ENCODE data around the gene RGS14.

The RGS14 gene, protein sequence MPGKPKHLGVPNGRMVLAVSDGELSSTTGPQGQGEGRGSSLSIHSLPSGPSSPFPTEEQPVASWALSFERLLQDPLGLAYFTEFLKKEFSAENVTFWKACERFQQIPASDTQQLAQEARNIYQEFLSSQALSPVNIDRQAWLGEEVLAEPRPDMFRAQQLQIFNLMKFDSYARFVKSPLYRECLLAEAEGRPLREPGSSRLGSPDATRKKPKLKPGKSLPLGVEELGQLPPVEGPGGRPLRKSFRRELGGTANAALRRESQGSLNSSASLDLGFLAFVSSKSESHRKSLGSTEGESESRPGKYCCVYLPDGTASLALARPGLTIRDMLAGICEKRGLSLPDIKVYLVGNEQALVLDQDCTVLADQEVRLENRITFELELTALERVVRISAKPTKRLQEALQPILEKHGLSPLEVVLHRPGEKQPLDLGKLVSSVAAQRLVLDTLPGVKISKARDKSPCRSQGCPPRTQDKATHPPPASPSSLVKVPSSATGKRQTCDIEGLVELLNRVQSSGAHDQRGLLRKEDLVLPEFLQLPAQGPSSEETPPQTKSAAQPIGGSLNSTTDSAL

GRCh38 chr5:177357459-177358351 lies at the start of gene RGS14:
TSS of gene RGS14 (plus strand) at chr5:177357924. CDS start at chr5:177358025, 101 bp downstream.
- peak; percentile 85 for DNase-seq

GRCh38 chr5:177308740-177309139 lies 49.0 kb upstream of the RGS14 start:
- DNase-seq, result no peak

DNA sequence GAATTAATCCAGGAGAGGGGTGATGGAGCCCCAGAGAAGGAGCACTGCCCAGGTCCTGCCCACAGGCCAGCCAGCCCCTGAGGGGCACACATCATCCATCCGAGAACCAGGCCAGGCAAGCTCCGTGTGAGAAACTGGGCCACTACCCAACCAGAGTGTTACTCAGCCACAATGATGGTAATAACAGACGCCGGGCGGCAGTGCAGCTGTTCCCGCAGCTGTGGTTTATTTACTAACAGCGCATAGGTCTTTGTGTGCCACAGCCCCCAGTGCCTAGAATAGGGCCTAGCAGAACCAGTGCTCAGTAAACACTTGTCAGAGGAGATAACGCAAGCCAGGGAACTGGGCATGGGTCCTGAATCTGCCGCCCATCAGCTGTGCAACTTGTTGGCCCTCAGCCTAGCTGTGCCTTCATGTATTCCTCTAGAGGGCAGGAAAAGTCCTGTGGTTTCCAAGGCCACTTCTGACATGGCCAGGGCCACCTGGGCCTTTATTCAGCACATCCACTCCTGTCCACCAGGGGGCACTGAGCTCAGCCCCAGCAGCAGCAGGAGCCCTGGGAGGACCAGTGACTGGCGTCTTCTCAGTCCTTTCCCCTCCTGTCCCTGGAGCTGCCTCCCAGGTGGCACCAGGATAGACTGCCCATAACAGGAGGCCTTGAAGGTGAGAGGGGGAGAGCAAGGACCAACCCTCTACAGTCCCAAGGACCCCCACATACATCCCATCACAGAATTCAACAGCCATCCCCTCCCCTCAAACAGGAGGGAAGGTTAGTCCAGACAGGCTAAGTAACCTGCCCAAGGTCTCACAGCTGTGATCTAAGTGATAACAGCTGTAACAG lies 48.2 kb upstream of the RGS14 start:
- DNase-seq, result peak; percentile 91

- peak; percentile 61 for DNase-seq
These were observed 47.4 kb upstream of the RGS14 start for GRCh38 chr5:177310332-177310731.

- DNase-seq, result peak; percentile 70
These were observed 46.9 kb upstream of the RGS14 start for GRCh38 chr5:177310757-177311391.

GRCh38 chr5:177311392-177311722 lies 46.4 kb upstream of the RGS14 start:
- peak; percentile 62 for DNase-seq

GRCh38 chr5:177311723-177312648 lies 45.7 kb upstream of the RGS14 start, which contains the start of gene MXD3:
TSS of gene MXD3 (minus strand) at chr5:177311898. CDS start at chr5:177311830, 68 bp downstream.
- DNase-seq, result peak; percentile 98

DNA sequence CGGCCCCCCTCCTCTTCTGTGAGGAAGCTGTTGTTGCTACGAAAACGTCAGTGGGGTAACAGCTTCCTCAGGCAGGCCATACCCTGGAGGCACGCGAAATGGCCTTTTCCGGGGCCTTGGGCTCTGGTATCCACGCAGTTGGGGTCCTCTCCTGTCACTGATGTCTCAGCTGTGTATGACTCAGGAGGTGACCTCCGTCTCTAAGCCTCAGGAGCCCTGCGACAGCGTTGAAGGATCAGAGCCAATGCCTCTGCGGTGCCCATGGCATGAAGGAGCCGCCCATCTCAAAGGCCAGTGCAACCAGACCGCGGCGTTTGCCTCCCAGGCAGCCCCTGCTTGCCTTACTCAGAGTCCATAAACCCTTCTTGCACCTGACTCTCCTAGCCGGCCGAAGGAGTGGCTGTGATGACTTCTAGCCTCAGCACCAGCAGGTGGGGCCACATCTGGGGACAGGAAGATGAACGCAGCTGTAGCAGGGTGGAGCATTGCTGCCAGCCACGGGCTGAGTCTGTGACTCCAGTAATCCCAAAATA lies 45.0 kb upstream of the RGS14 start:
- peak; percentile 76 for DNase-seq

DNA sequence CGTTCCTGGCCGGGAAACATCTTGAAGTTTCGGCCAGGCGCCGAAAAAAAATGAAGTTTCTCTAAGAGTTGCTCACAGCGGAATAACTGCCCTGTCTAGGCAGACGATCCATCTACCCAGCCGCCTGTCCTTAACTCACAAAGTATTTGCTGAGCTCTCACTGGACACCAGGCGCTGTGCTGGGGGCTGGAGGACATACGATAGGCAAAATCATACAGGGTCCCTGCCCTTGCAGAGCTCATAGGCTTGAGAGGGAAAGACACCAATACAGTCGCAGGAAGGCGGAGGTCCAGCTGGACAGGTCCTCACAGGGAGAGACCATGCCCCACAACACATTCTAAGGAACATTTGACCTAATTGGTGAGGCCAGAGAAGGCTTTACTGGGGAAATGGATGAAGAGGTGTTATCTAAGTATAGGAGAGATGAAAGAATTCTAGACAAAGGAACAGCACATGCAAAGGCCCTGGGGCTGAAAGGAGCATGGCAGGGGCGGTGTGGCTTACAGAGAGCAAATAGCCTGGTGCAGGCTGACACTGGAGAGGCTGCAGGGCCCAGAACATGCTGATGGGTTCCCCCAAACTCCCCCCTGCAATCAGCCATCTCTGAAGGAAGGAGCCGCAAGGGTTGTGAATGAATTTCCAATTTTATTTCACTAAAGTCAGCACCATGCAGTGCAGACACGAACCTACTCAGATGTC lies 44.0 kb upstream of the RGS14 start:
- DNase-seq, result no peak

DNA sequence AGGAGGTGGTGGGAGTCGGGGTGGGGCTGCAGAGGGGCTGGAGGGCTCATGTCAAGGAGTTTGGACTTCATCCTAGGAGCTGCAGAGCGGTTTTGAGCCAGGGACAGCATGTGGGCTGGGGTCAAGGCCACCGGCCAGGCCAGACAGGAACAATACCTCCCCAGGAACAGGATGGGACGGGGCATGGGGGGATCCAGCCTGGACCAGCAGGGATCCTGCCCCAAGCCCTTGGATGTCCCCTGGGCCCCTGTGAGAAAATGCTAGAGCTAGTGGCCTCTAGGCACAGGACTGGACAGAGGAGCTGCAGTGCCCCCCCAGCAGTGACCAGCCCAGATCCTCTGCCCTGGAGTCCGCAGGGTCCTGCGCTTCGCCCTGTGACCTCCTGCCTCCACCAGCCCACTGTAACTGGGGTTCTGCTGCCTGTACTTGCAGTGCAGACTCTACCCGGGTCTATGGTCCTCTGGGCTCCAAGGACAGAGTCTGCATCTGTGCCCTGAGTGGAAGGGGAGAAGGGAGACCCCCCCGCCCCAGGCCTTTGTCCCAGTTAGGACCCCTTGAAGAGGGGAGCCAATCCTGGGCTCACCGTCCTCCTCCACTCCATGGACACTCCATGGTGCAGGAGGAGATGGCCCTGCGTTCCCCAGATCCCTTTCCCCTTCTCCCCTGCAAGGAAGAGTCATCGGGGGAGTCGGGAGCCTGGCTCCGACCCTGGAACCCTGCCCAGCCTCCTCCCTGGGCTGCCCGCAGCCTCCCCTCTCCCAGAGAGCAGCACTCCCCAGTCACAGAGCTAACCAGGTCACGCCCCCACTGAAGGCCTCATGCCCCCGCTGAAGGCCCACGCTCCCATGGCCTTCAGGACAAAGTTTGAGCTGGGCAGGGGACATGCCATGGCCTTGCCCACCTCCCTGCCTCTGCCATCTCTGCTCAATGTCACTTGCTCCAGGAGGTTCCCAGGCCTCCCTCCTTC lies 43.1 kb upstream of the RGS14 start:
- DNase-seq, result no peak

DNA sequence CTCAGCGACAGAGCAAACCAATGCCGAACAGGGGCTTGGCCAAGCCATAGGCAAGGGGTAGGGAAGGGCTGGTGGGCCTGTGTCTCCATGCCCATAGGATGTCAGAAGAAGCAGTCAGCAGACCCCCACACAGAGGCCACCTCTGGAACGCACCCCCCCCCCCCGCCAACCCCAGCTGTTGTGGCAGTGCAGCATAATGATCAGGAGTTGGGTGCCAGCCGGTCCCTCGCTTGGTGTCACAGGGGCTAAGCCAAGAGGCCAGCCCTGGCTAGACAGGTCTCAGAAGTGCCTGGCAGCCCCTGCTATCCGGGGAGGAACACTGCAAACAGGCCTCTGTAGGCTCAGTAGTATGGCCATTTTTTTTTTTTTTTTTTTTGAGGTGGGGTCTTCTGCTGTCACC lies 42.3 kb upstream of the RGS14 start:
- no peak for DNase-seq

DNA sequence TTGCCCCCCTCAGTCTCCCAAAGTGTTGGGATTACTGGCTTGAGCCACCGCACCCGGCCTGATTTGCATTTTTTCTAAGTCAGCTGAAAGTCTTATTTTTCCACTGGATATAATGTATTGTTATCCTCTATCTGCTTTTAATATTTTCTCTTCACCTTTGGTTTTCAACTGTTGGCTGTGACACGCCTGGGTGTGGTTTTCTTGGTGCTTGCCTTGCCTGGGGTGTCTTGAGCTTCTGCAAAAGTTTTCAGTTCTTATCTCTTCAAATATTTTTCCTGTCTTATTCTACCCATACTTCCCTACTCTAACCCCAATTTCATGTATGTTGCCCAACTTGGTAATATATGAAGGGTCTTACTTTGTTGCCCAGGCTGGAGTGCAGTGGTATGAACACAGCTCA lies 41.7 kb upstream of the RGS14 start:
- no peak for DNase-seq

- peak; percentile 90 for DNase-seq
These were observed 39.8 kb upstream of the RGS14 start for GRCh38 chr5:177317959-177318377.

DNA sequence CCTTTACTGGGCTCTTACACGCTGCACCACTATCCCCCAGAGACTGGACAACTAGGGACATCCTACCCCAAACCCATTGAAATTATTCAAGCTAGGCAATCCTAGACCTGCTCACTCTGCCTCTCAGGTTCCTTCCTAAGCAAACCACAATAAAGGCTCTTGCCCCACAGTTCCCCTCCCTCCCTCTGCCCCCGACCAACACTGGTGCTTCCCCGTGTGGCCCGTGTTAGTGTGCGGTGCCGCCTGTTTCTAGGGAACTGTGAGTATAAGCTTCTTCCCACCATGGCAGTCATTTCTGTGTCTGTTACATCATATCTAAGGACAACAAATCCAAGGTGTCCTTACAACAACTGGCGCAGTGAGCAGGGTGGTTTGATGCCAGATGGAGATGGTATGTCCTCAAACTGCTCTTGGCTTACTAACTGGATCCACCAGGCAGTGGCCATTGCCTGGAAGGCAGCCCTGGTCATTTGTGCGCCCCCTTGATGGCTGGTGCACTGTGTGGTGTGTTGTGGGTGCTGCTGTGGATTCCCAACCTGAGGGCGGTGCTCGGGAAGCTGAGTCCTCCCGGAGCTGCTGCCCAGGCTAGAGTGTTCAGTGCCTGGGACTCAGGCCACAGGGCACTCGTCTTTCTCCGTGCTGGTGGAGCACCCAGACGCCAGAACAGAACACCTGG lies 37.7 kb upstream of the RGS14 start:
- no peak for DNase-seq

DNA sequence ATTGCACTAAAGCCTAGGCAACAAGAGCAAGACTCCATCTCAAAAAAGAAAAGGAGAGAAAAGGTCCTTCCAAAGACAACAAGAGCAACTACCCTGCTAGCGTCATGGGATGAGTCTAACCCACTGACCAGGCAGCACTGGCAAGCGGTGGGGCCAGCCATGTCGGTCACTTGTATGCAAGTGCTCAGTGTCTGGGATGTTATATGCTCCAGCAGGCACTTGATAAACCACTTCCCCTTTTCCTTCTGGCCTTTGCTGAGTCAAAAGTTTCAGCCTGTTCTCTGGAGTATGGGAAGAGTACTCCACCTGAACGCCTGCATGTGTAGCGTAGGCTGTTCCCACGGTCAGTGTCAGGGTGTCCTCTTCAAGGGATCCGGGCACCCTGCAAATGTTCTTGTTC lies 36.8 kb upstream of the RGS14 start:
- DNase-seq, result no peak

- DNase-seq, result no peak
These were observed 31.8 kb upstream of the RGS14 start for GRCh38 chr5:177325868-177326381.

- DNase-seq, result no peak
These were observed 29.9 kb upstream of the RGS14 start for GRCh38 chr5:177327539-177328522.

All from activated effector memory CD4-positive, alpha-beta T cell treated with anti-CD3 and anti-CD28 coated beads, Interleukin-2, amount 50 U/mL, for 16 hours (primary cell).